NCI-H748 (cell line): ENCODE measurements around the gene SEMA5B.

Experiments used
- DNase-seq: peaks from one replicate; lab custom pipeline; 2025; ENCODE audit not compliant: unreplicated experiment; lab: John Stamatoyannopoulos, UW

SEMA5B gene

GRCh38 chr3:123025642-123026521 lies 1.7 kb downstream of the SEMA5B start:
- peak; percentile 39 for DNase-seq

- no peak for DNase-seq
Measured at GRCh38 chr3:123024056-123024455, 3.5 kb downstream of the SEMA5B start.

GRCh38 chr3:123021996-123022510 lies 5.5 kb downstream of the SEMA5B start:
- no peak for DNase-seq

- no peak for DNase-seq
Measured at GRCh38 chr3:123021388-123021787, 6.2 kb downstream of the SEMA5B start.

GRCh38 chr3:123020709-123021108 lies 6.9 kb downstream of the SEMA5B start:
- DNase-seq = no peak

GRCh38 chr3:123019591-123019990 lies 8.0 kb downstream of the SEMA5B start:
- no peak for DNase-seq

- no peak for DNase-seq
Measured at GRCh38 chr3:123019161-123019560, 8.4 kb downstream of the SEMA5B start.

- DNase-seq = no peak
Measured at GRCh38 chr3:123018683-123019082, 8.9 kb downstream of the SEMA5B start.

GRCh38 chr3:123015596-123015995 lies 12.0 kb downstream of the SEMA5B start:
- no peak for DNase-seq

- DNase-seq = no peak
Measured at GRCh38 chr3:123013876-123014275, 13.7 kb downstream of the SEMA5B start.

- DNase-seq = no peak
Measured at GRCh38 chr3:123012652-123013051, 14.9 kb downstream of the SEMA5B start.

- DNase-seq = no peak
Measured at GRCh38 chr3:123011447-123011846, 16.1 kb downstream of the SEMA5B start.

GRCh38 chr3:123008840-123009239 lies 18.7 kb downstream of the SEMA5B start:
- no peak for DNase-seq

- no peak for DNase-seq
Measured at GRCh38 chr3:123006609-123007008, 21.0 kb downstream of the SEMA5B start.

GRCh38 chr3:123005291-123005690 lies 22.3 kb downstream of the SEMA5B start:
- DNase-seq = no peak

GRCh38 chr3:123004201-123004918 lies 23.2 kb downstream of the SEMA5B start:
- no peak for DNase-seq

- no peak for DNase-seq
Measured at GRCh38 chr3:123002749-123003497, 24.6 kb downstream of the SEMA5B start.

GRCh38 chr3:123002100-123002748 lies 25.3 kb downstream of the SEMA5B start:
- no peak for DNase-seq

- DNase-seq = no peak
Measured at GRCh38 chr3:122998856-122999255, 28.7 kb downstream of the SEMA5B start.

GRCh38 chr3:122998206-122998605 lies 29.4 kb downstream of the SEMA5B start:
- DNase-seq = no peak
